LoVo (cell line): ENCODE results near the gene SMAD1.
"Not testable (repeated sequence)": the region's sequence is repeated elsewhere in the genome, so short reads cannot be mapped to it uniquely, and the experiment has no call there.

Experiments used
- DNase-seq: peaks from one replicate; pipeline ENCODE4 v3.0.0-alpha.2; 2016; ENCODE audit warnings: low spot score

SMAD1 gene

DNA sequence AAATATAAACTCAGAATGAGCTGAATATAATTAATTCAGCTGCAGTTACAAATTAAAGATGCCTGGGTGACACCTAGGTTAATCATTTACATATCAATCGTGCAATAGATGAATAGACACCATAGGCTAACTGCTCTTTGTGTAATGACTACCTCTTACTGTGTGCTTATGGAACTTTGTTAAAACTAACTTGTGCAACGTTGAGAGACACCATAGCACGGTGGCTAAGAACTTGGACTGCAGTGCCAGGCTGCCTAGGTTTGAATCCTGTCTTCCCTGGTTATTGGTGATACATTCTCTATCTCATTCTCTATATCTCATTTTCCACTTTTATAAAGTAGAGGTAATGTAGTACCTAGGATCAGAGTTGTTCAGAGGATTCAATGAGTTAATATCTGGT is 46.9 kb downstream of the SMAD1 start:
- DNase-seq: no peak

DNA sequence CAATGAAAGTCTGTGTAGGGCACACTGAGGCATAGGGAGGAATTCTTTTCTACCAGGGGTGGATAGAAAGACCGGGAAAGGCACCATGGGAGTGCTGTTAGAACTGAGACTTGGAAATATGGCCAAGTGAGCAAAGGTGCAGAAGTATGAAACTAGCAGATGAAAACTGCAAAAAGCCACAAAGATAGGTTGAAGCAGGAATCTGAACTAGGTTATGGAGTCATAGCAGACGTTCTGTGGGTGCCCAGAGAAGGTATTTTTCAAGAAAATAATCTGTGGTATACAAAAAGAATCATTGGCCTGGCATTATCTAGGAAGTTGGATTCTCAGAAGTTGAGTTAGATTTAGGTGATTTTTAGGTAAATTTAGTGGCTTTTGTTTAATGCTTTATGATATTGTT is 48.5 kb downstream of the SMAD1 start:
- no peak for DNase-seq

DNA sequence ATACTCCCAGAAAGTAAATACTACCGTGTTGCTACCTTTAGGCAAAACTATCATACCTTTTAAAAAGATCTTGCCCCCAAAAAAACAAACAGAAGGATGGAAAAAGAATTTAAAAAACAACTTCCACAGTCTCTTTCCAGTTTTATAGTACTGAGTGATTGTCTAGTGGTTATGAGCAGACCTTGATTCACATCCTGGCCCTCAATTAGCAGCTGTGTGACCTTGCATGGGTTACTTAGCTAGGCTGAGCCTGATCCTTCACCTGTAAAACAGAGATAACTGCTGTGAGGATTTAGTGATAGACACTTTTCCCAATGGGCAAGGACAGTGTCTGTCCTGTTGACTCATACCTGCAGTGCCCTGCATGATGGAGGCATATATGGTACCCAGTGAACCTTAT is 49.0 kb downstream of the SMAD1 start:
- no peak for DNase-seq

DNA sequence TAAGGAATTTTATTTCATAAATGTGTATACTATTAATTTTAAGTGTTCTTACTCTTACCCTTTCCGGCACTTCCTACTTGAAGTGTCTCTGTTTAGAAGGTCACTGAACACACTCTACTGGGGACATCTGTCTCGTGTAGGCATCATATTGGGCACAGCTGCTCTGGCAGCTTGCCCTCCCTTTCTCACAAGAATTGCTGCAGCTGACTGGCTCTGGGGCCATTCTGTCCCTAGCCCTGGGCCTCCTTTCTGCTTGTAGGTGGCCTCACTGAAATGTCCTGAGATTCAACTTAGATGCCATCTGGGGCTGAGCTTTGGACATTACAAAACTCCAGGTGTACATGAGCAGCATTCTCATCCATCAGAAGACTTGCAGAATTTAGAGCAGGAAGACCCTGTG is 49.6 kb downstream of the SMAD1 start:
- no peak for DNase-seq

DNA sequence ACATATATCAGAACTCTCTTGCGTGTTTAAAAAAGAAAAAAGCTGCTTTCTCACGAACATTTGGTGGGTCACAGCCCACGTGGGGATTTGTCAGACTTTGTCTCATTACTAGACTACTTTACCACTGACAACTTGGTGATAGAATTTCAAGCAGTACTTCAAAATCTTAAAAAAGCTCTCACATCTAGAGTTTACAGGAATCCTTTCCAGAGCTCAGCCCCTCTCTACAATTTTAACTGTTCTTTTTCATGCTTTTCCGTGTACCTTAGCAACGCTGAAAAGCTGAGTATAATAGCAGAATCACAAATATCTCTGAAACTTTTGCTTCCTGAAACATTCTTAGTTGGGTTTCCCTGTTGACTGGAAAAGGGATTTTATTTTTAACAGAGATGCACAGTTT is 50.2 kb downstream of the SMAD1 start:
- DNase-seq: no peak

DNA sequence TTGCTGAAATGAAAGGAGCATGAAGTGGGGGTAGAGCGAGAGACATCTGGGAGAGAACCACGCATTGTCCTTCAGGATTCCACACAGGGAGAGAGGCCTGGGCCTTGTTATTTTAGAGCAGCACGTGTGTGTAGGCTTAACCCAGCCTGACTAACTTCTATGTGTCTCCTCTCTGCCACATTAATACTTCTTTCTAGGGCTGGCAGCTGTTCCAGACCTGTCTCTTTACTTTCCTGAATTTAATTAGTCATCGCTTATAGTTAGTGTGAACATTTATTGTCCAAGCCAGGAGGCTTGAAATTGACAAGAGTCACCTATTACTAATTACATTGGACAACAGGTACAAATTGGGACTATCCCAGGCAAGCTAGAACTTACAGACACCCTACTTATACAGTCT is 51.3 kb downstream of the SMAD1 start:
- no peak for DNase-seq

DNA sequence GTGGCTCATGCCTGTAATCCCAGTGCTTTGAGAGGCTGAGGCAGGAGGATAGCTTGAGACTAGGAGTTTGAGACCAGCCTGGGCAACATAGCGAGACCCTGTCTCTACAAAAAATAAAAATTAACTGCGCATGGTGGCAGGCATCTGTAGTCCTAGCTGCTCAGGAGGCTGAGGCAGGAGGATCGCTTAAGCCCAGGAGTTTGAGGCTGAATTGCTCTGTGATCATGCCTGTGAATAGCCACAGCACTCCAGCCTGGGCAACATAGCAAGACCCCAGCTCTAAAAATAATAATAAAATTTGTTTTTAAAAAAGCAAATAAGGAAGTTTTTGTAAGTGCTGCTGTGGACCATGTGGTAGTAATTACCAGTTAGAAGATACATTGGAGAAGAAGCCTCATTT is 51.8 kb downstream of the SMAD1 start:
- DNase-seq: not testable (repeated sequence)

DNA sequence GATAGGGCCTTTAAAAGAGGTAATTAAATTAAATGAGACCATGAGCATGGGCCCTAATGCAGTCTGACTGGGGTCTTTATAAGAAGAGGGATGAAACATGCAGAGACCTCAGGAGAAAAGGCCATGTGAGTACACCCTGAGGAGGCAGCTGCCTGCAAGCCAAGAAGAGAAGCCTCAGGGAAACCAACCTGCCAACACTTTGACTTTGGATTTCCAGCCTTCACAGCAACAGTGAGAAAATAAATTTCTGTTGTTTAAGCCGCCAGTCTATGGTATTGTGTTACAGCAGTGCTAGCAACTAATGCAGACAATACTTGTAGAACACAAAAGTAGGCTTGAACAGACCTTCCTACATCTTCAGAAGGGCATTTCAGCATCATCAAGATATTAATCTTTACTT is 52.3 kb downstream of the SMAD1 start:
- DNase-seq: no peak

DNA sequence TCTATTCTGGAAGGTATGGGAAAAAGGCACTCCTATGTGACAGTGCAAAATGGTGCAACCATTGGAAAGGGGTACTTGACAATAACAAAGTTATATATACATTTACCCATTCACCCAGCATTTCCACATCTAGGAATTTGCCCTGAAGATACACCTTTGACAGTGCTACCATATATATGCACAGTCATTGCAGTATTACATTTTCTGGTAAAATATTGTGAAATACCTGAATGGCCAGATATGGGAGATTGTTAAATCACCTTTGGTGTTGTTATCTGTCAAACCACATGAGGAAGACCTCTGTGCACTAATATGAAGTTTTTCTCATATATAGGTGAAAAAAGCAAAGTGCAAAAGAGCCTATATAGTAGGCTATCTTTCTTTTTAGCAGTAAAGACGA is 53.5 kb downstream of the SMAD1 start:
- no peak for DNase-seq

DNA sequence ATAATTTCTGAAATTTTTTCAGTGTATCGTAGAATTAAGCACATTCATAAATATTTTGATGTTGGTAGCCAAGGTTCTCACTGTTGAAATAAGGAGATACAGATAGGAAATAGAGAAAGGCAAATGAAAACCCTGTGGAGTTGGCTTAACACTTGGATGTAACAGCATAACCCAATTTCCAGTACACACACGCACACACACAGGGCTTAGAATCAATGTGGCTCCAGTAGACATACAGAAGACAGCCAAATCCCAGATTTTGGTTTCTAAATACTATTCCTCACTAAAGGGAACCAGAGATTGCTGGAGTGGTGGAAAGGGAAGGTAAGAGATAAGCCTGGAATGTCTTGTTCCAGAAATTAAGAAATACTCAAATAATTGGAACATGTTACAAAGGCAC is 54.4 kb downstream of the SMAD1 start:
- DNase-seq: no peak

DNA sequence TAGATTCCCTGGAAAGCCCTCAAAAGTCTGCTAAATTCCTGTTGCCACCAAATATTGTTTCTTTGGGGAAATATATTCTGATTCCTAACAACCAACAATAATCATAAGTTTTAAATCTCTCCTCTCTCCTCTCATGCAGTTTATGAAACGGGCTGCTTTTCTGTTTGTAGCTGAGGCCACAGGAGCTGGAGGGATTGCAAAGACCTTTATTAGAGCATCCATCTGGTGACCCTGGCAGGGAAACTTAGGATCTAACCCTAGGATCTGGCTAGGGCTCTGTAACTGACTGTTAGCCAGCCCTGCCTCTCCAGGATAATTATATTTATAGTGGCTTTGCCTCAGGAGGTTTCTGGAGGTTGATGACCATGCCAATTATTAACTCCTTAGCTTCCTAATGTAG is 56.9 kb downstream of the SMAD1 start:
- no peak for DNase-seq

DNA sequence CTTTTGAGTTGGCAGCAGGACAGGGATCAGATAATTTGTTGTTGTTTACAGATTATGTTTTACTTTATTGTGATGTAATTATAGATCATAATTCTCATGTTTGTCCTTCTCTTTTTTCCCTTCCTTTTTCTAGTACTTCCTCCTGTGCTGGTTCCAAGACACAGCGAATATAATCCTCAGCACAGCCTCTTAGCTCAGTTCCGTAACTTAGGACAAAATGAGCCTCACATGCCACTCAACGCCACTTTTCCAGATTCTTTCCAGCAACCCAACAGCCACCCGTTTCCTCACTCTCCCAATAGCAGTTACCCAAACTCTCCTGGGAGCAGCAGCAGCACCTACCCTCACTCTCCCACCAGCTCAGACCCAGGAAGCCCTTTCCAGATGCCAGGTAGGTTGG is 58.0 kb downstream of the SMAD1 start:
- no peak for DNase-seq

DNA sequence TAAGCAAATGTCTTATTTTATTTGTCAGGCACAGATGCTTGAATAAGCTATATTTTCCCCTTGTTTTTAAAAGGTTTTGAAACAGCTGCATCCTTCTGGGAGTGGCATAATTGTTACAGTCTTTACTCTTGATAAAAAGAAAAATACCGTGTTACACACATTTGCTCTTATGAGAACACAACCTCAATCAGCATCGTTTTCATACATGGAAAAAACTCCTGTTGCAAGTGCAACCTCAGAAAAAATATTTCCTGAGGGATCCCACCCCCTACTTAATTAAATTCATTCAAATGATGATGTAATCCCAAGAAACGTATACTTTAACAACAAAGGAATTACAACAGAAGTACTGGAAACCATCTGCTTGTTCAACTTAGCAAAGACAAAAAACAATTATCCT is 58.6 kb downstream of the SMAD1 start:
- no peak for DNase-seq

DNA sequence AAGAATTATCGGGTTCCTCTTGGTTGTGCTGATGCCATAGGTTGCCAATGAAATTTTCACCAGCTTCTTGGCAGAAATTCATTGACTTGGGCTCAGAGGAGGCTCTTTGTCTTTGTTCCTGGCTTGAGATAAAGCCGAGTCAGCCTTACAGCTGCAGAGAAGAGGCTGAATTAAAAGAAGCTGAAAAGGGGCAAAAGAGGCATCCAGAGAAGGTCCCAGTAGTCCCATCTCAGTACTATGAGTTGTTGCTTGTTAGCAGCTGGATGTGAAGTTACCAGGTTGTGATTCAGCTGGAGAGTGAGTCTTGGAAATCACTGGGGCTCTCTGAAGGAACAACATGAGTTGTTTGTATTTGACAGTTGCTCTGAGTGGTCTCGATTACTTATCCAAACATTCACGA is 59.7 kb downstream of the SMAD1 start:
- no peak for DNase-seq

DNA sequence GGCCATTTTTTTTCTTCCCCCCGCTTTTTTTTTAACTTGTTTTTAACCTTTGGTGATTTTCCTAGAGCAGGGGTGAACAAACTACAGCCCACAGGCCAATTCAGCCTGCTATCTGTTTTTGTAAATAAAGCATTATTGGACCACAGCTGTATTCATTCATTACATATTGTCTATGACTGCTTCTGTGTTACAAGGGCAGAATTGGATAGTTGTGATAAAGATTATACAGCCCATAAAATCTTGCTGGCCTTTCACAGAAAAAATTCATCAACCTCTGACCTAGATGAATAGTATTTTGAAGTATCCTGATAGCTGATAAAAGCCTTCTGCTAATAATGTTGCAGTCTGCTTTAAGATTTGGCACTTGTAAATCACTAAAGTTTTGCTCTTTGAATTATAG is 63.4 kb downstream of the SMAD1 start:
- no peak for DNase-seq

DNA sequence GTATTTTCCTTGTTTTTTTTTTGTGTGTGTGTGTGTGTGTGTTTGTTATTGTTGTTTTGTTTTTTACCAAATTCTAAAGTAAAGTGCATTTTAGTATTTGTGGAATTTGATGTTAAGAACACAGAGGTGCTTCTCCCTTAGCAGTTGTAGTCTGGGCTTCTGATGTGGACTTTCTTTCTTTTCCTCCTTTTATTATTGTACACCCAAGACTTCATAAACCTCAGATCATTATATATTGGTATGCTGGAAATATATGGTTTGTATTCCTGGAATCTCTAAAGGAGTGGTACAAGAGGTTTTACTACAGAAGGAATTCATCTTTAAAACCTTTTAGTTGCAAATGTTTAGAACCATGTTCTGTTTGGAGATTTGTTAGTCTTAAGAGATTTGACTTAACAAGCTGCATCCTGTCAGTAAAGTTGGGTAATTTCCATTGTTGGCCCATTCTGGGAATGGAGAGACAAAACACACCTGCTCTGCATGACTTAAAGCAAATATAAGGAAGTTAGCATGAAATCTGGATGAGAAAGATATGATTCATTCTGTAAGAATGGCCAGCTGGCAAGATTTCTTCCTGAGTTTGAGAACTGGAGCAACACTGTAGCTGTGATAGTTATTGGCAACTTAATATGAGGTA is 64.0 kb downstream of the SMAD1 start:
- peak; percentile 72 for DNase-seq

DNA sequence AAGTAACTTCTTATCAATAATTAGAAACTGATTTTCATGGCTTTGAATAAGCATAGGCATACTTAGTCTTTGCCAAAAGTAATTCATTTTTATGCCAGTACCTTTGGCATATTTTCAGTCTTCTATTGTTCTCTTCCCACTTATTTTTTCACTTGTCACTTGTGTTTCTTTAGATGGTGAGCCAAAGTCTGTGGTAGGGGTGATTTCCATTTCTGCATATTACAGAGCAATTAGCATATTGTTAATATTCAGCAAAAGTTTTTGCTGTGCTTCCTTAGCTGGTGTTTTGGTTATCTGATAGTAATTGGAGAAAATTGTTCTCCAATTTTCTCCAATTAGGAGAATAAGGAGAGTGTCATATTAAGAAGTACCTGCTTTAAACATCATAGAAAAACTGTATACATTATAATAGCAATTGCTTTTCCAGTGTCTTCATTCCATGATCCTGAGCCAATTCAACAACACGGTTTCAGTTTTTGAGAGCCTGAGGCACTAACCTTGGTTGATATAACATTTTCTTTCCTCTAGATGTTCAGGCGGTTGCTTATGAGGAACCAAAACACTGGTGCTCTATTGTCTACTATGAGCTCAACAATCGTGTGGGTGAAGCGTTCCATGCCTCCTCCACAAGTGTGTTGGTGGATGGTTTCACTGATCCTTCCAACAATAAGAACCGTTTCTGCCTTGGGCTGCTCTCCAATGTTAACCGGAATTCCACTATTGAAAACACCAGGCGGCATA is 64.7 kb downstream of the SMAD1 start:
- no peak for DNase-seq

DNA sequence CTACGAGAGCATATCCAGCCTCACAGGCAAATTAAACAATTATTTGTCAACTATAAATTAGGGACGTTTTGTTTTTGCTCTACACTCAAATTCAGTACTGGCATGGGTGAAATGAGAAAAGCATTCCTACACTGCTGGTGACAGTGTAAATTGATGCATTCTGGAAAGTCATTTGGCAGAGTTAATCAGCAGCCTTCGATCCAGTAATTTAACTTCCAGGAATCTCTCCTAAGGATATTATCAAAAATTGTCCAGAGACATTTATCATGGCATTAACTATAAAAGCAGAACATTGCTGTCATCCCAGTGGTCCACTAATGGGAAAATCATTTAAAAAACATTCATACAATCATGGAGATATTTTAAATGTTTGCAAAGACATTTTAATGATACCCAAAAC is 70.0 kb downstream of the SMAD1 start:
- DNase-seq: no peak

DNA sequence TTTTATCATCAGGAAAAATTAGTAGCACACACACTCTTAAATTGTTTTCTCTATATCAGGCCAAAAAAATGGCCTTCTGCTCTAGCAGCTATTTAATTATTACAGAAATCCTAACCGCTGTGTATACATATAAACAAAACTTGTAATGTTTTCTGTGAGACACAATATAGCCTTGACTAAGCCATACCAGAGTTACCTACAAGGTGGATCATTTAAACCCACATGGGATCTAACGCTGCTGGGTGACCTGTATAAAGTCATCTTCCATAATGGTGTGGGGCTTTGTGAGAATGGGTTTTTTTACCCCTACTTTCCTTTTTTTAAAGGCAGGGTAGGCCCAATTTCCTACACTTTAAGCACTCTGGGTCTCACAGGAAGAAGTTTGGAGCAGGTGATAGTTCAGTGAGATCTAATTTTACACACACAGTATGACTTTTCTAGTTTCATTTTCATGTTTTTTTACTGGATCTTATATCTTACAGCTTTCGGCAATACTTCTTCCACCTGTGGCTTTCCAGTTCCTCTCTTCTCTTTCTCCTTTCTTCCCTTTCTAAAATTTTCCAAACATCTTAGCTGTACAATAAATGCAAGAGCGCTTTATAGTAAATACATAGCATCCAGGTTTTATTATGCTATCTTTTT is 70.6 kb downstream of the SMAD1 start:
- DNase-seq: no peak

DNA sequence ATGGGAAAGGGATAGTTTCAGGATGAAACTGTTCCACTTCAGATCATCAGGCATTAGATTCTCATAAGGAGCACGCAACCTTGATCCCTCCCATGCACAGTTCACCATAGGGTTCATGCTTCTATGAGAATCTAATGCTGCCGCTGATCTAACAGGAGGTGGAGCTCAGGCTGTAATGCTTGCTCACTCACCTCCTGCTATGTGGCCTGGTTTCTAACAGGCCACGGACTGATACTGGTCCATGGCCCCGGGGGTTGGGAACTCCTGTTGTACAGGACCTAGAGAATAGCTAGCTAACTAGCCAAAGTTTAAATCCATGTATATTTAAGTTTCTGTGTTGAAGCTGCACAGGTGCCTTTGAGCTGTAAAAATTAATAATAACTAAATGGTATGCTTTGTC is 71.7 kb downstream of the SMAD1 start:
- DNase-seq: no peak

DNA sequence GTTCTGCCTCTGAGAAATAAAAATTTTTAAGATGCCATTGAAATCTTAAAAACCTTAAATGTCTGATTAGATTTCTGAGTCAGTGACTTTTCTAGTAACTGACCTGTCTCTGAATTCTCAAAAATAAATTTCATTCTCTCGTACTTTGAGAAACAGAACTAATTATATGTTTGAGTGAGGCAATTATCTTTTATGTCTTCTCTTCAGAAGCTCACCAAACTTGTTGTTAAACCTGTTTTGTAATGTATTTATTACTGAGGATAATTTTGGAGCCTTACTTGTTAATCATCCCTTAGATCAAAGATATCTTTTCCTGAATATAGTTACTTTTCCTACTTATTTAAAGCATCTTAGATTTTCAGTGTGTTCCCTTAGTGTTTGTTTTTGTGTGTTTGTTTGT is 73.0 kb downstream of the SMAD1 start:
- no peak for DNase-seq

DNA sequence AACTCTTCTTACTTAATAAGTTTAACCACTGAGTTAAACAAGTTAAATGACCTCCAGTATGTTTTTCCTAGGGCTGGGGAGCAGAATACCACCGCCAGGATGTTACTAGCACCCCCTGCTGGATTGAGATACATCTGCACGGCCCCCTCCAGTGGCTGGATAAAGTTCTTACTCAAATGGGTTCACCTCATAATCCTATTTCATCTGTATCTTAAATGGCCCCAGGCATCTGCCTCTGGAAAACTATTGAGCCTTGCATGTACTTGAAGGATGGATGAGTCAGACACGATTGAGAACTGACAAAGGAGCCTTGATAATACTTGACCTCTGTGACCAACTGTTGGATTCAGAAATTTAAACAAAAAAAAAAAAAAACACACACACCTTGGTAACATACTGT is 76.1 kb downstream of the SMAD1 start:
- DNase-seq: peak; percentile 35

DNA sequence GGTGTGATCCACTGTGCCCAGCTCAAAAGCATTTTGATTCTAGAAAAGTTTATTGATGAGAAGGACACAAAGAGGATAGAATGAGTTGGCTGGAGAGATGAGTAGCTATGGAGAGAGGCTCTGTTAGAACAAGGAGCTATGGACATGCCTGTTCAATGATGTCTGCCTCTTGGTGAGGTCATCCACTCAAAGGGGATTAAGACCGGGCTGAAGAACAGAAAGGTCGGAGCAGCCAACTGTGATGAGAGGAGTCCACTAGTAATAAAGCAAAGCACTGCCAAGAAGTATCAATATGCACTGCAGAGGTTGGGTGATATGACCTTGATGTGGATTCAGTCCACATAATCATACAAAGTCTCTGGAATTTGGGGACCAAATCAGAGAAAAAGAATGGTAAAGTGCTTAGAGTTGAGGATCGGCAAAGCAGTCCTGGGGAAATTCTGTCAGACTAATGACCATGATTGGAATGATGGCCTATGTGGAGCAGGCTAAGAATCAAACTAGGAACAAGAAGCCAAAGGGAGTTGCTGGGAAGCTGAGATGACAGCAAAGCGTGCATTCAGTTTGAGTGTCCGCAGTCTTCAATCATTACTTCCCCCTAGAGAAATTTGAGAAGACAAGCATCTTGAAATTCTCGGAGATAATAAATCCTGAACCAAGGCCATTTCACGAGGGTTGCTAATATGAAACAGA is 81.8 kb downstream of the SMAD1 start:
- DNase-seq: no peak
